GM18526 (cell line): Measurements from ENCODE around the gene DDX47.

ENCODE experiments used
- POLR2A ChIP-seq: IDR thresholded peaks from 3 replicates; pipeline ENCODE4 v1.6.1; 2011; ENCODE audit not compliant: insufficient read length; ENCODE audit errors: extremely low read depth

The DDX47 gene

GRCh38 chr12:12807970-12808702 is 5.0 kb upstream of the DDX47 start:
- TF ChIP-seq POLR2A: no peak

GRCh38 chr12:12810553-12811021 is 2.6 kb upstream of the DDX47 start:
- no peak for TF ChIP-seq POLR2A

GRCh38 chr12:12811343-12811742 is 1.8 kb upstream of the DDX47 start:
- no peak for TF ChIP-seq POLR2A

GRCh38 chr12:12812174-12812573 is 972 bp upstream of the DDX47 start:
- no peak for TF ChIP-seq POLR2A

GRCh38 chr12:12812618-12813119 is 477 bp upstream of the DDX47 start:
- TF ChIP-seq POLR2A: no peak

- TF ChIP-seq POLR2A: no peak
Measured at GRCh38 chr12:12817616-12818015, 4.5 kb downstream of the DDX47 start.

- TF ChIP-seq POLR2A: no peak
Measured at GRCh38 chr12:12818701-12819100, 5.6 kb downstream of the DDX47 start.

- TF ChIP-seq POLR2A: no peak
Measured at GRCh38 chr12:12819221-12819620, 6.1 kb downstream of the DDX47 start.

- no peak for TF ChIP-seq POLR2A
Measured at GRCh38 chr12:12819752-12820311, 6.7 kb downstream of the DDX47 start.

- TF ChIP-seq POLR2A: no peak
Measured at GRCh38 chr12:12821975-12822374, 8.8 kb downstream of the DDX47 start.

- TF ChIP-seq POLR2A: no peak
Measured at GRCh38 chr12:12822886-12823285, 9.7 kb downstream of the DDX47 start.

GRCh38 chr12:12823300-12823699 is 10.2 kb downstream of the DDX47 start:
- no peak for TF ChIP-seq POLR2A

GRCh38 chr12:12823811-12824210 is 10.7 kb downstream of the DDX47 start:
- no peak for TF ChIP-seq POLR2A

- no peak for TF ChIP-seq POLR2A
Measured at GRCh38 chr12:12835378-12836146, 22.4 kb downstream of the DDX47 start.

GRCh38 chr12:12836571-12836970 is 23.4 kb downstream of the DDX47 start:
- no peak for TF ChIP-seq POLR2A
